SKM-1 treated with dmso at 0.1 percent for 144 hours (cell line): ENCODE data around the gene CCDC167.
"Not testable (repeated sequence)": the region's sequence is repeated elsewhere in the genome, so short reads cannot be mapped to it uniquely, and the experiment has no call there.

Experiments
- DNase-seq: peaks from one replicate; lab custom pipeline; 2025; ENCODE audit not compliant: unreplicated experiment; lab: John Stamatoyannopoulos, UW

The CCDC167 gene

DNA sequence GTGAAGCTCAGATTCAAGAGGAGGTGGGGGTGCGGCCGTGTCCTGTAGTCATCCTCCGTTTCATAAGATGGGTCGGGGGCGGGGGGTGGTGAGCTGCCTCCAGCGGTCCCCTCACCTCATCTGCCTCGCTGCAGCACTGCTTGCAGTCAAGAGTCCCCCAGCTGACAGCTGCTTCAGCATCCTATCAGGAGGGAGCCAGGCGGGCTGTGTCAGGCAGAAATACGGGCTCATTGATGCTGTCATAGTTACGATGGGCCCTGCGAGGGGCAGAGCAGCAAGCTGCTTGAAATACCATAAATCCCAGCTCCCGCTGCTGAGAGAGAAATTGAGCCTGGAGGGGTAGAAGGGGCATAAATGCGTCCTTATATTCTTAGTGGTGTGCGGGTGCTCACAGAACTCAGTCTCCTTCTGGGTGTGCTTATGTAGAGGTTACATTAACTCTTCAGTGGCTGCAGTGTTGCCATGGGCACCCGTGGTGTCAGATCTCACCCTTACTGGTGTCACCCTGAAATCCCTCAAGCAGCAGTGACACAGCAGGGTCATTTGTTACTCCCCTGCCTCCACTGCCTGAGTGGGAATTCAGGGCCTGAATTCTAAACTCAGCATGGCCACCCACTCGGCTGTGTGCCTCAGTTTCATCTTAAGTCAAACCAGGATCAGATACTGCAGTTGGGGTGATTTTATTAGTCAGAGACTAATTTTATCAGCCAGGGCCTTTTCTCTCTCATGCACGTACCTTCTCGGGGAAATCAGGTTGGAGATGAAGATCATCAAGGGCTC lies 21.8 kb downstream of the CCDC167 start:
- no peak for DNase-seq

DNA sequence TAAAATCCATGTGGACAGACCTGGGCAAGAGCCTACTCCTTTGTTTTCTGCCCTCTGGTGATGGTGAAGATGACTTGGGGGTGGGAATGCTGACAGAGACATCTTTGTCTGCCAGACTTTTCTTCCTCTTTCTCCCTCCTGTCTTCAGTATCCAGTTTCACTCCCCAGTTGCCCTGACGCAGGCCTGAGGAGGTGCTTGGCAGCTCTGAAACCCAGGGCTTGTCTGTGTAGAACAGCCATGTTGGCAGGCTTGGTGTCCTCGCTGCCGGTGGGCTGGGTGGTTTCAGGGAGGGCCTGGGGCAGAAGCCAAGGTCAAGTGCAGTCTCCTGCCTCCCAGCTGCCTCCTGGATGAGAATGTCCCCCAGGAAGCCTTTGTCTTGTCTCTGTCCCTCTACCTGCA lies 22.5 kb downstream of the CCDC167 start:
- DNase-seq: no peak

DNA sequence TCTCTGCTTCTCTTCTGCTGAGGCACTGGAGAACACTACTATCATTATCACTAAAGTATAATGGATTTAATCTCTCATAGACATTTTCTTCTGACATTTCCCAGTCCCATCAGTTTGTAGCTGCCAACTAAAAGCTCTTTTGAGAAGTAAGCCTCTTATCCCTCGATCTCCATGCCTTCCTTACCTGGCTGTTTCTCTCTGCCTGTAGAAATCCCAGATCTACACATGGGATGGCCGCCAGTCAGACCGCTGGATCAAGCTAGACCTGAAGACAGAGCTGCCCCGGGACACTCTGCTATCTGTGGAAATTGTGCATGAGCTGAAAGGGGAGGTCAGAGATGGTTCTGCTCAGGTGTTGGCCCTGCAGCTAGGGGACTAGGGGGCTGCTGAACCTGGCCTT lies 25.4 kb downstream of the CCDC167 start:
- no peak for DNase-seq

DNA sequence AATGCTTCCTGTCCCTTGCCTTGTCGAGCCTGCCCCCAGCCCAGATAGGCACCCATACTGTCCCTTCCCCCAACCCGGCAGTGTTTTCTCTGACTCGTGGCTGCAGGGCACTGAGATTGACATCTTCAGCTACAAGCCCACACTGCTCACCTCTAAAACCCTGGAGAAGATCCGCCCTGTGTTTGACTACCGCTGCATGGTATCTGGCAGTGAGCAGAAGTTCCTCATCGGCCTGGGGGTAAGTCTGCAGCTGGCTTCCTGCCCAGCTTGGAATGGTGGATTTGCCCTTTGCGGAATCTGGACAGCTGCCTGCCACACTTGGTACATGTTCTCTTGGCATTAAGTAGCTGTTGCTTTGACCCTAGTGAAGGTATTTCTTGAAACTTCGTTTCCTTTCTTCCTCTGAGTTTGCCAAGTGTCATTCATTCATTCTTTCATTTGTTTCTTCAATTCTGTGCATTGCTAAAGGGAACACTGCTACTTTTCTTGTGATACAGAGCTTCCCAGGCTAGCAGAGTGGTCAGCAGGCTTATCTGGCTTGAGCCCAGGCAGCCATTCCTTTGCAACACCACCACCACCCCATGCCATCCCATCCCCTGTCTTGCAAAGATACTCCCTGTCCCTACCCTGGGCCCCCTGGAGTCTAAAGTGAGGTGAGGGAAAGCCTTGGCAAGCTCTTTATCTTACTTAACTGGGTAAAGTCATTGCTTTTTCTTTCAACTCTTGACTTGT lies 26.2 kb downstream of the CCDC167 start:
- no peak for DNase-seq

DNA sequence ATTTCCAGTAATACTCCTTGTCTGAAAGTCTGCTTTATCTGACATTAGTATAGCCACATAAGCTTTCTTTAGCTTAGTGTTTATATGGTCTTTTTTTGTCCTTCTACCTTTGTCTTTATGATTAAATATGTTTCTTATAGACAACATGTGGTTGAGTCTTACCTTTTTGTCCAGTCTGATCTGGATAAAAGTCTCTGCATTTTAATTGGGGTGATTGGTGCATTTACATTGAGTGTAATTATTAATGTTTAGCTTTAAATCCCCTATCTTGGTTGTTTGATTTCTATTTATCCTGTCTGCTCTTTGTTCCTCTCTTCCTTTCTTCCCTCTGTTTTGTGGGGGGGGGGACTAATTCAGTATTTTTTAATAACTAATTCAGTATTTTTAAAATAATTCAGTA lies 32.0 kb downstream of the CCDC167 start:
- no peak for DNase-seq

DNA sequence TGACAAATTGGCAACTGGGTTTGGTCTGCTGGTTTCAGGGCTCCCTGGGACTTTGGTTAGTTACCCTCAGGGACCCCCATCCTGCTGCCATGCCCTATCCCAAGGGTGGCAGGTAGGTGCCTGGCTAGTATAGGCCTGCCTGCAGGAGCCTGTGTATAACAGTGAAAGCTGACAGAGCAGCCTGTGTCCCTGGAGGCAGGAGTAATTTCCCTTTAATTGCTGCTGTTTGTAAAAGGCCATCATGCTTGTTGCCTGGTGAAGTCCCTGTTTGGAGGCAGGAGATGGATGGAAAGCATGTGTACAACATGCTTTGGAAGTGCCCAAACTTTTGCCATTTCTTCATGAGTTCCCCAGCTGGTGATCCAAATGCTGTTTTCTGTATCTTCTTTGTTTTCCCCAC lies 36.6 kb downstream of the CCDC167 start:
- DNase-seq: no peak

DNA sequence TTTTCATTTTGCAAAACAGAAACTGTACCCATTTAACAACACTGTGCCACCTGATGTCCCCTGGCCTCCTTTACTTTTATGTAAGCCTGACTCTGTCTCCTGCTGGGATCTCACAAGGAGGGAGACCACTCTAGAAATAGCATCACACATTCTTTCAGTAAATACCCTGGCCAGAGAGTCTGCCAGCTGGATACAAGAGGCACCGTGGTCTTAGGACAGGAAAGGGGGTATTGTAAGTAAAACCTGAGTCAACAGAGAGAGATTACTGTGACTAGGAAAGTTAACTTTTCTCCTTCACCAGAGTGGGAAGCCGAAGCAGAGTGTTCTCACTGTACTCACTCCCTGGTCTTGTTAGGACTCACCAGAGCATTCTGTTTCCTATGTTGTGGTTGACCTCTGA lies 38.9 kb downstream of the CCDC167 start:
- DNase-seq: no peak

DNA sequence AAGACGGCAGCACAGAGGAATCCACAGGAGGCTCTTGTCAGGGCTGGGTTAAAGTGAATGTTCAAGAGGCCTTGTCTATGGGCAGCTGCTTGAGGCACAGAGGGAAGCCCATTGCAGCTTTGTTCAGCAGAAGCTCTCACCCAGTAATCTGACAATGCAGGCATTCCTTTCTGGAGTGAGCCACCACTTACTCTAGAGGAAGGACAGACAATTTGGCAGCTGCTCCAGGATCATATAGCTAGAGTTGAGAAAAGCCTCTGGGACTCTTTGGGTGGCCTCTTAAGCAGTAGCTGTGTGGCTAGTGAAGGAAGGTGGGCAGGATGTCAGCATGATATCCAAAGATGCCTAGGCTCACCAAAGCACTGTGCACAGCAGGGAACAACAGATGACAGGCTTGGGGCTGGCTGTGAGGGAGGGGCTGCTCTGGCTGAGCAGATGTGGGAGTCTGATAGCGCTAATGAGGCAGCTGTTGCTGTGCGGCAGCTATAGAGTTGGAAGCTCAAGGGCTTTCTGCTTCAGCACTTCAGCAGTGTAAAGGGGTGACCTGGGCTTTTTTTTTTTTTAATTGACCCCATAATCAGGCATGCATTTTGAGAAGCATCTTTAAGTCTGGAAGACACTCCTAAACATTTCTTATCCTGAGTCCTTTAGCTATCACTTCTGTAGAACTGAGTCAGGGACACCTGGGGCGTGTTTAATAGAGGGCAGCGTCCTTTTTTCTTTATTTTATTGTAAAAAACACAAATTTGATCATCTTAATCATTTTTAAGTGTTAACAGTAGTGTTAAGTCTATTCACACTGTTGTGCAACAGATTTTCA lies 39.5 kb downstream of the CCDC167 start:
- DNase-seq: no peak

DNA sequence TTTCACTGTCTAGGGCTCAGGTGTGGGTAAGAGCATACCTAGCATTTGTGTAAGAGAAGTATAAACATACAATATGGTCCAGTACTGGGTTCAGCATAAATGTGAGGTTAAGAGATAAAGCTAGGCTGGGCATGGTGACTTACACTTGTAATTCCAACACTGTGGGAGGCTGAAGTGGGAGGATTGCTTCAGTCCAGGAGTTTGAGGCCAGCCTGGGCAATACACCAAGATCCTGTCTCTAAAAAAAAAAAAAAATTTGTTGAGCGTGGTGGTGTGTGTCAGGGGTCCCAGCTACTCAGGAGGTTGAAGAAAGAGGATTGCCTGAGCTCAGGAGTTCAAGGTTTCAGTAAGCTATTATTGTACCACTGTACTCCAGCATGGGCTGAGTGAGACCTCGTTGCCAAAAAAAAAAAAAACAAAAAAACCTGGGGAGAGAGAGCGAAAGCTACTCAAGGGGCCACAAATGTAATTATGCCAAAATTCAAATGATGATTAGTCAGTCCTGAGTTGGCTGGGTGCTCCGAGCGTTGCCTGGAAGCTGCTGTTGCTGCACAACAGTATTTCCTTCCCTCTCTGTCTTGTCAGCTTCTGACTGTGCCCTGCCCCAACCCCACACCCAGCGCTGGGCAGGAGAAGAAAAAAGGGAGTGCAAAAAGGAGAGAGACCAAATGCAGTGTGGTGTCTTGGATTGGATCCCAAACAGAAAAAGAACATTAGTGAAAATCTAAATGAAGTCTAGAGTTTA lies 42.7 kb downstream of the CCDC167 start:
- no peak for DNase-seq

DNA sequence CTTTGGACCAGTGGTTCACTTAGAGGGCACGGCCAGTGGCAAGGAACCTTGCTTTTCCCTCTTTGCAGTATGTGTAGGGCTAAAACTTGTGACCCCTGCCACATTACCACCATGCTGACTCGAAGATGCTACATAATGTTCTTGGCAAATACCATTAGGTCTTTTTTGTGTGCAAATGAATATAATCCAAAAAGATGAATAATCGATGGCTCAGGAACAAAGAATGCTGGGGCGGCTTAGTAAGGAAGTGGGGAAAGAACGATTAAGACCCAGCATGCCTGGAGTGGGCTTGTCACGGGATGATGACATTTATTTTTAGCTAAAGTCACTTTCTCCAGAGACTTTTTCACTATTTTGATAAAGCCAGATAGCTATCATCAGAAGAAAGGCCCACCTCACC lies 43.6 kb downstream of the CCDC167 start:
- no peak for DNase-seq

DNA sequence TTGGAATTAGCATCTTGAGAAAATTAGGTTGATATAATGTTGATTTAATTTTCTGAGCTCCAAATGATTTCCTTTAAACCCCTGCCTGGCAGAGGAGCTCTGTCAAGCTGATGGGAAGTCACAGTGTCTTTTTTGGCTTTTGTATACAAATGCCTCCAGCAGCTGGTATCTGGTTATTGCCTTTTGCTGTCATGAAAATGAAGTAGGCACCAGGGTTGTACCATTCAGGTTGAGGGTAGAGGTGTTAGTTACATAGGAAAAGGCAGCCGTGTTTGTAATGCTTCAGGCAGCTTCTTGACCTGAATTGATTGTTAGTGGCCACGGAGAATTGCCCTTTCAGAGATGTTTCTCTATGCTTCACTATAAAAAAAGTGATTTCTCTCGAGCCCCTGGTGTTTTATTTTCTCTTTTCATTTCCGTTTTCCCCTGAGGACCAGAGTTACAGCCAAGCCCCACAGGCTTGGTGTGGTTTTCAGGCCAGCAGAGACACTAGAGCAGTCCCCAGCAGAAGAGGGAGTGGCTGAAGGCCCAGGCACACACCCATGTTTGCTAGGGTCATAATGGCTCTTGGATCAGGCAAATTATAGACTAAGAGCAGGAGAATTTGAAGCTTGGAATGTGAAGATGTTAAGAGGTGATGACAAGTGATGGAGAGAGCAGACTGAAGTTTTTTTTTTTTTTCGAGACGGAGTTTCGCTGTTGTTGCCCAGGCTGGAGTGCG lies 45.1 kb downstream of the CCDC167 start:
- DNase-seq: no peak

DNA sequence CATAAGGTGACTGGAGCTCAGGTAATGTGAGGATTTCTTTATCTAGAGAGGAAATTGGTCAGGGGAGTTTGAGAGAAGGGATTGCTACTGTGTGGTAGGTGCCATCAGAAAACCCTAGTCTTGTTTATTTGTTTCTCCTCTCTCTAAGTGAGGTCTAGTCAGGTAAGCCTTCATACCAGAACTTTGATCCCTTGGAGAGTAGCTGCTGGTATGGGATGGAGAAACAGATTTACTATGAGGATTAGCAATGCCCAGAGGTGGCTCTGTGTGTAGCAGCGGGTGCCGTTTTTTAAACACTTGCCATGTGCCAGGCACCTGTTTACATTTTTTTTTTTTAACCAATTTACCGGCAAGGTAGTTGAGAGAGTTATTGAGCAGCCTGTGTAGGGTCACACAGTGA lies 47.2 kb downstream of the CCDC167 start:
- DNase-seq: no peak

DNA sequence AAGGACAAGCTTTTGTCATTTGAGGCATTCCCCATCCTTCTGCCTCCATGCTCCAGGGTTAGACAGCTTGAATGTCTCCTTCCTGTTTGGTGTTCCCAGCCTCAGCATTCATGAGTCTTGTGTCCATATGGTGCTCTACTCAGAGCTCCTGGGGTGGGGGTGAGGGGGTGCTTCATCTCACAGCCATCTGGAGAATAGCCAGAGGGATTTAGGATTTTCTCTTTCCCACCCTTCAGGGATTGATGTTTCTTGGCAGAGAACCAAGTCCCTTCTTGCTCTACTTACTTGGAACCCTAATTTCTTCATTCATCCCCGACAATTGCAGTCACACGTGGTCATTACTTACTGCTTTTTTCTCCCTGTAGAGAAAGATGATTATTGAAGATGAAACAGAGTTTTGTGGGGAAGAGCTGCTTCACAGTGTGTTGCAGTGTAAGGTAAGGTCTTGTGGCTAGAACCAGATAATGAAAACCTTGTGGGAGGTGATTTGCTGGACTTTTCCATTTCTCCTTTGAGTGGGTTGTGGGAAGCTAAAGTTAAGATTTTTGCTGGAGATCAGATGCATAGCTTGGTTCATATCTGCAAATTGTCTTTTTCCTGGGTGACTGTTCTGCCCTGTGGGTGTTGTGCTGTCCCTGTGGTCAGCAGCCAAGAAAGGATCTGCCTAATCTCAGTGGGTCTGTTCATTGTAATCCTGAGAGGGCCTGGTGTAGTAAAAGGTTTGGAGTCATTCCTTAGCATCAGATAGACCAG lies 48.1 kb downstream of the CCDC167 start:
- DNase-seq: no peak

DNA sequence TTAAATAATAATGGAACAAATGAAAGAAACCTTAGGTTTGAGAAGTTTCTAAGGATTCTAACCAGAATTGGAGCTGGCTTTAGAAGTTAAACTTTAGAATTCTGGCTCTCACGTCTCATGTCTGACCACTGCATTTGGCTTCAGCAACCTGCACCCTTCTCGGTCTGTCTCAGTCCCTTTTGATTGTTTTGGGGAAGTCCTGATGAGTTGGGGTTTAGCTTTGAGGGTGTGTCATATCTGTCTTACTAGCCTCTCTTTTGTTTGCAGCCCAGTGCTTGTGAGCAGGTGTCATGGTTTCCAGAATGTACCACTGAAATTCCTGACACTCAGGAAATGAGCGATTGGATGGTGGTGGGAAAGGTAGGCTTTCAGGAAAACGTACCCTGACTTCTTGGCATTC lies 49.7 kb downstream of the CCDC167 start:
- no peak for DNase-seq

DNA sequence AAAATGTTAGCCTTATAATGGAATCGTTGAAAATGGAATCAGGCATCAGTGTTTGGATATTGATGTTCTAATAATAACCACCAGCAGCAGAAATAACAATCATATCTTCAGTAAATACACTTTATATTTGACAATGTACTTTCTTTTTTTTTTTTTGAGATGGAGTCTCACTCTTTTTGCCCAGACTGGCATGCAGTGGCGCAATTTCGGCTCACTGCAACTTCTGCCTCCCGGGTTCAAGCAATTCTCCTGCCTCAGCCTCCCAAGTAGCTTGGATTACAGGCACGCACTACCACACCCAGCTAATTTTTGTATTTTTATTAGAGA lies 56.5 kb downstream of the CCDC167 start:
- DNase-seq: not testable (repeated sequence)

DNA sequence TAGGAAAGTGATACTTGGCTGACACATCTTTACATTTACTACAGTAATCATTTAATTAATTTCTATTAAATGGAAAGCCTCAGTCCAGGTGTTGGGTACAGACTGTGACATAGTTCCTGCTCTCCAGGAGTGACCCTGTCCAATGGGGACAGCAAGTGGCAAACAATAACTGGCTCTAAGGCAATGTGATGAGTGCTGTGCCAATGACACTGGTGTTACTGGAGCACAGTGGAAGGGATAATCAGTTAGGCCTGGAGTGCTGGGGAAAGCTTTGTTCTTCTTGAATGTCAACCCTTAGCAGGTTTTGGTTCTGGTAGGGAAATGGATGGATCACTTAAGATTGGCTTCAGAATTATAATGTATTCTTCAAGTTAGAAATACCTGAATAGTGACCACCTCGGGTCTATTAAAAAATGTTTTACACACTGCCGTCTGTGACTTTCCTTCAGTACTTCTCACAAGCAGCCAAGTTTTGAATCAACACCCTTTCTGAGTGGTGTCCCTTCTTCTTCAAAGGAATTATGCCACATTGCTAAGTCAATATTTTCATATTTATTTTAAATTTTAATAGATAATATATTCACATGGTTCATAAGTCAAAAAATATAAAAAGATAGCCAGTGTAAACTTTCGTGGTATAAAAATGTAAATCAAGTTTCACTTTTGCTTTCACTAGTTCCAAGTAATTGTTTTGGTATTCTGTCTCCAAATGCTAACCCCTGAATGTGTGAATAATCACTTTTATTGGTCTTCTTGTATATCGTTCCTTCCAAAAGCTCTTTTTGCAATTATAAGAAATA lies 57.1 kb downstream of the CCDC167 start:
- no peak for DNase-seq

DNA sequence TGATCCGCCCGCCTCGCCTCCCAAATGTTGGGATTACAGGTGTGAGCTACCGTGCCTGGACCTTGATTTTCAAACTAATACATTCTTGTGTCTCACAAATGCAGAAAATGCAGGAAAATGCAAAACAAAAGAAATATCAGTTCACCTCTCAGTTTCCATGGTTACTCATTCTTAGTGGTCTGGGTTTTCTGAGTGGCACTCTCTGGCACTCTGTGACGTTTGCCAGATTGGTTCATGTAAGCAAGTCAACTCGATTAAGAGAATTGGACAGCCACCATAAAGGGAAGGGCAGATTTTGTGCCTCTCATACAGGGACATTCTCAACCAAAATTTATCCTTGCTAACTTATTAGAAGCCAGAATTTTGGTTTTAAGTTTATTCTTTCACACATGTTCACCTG lies 58.0 kb downstream of the CCDC167 start:
- no peak for DNase-seq

DNA sequence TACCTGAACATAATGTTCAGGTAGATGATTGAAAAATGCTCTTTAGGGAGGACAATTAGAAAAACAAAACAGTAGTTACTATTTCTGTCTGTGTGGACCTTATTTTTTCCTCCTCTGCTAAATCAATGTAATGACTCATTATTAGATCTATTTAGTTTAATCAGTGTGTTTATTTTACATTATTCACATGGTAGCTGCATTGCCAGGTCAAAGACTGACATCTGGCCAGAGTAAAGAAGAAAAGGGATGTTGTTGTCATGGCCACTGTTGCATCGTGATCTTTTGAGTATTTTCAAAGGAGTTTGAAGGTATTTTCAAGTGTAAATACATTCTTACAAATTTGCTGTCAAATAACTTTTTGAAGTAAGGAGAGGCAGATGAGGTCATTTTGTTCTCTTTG lies 60.8 kb downstream of the CCDC167 start:
- DNase-seq: no peak

DNA sequence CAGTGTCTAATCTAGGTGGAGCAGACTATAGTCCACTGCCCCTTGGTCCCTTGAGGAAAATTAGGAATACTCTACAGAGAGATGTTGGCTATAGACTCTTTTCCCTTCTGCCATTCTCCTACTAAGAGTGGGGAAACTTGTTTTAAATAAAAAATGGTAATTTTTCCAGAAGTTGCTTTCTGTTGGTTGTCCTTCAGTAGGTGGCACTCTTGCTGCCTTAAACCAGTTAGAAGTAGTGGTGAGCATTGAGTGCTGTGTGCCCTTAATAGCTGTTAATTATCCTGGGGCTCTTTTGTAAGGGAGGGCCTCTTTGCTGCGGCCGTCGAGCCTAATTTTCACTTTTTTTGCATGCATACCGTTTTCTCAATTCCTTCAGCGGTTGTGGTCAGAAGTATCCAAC lies 63.9 kb downstream of the CCDC167 start:
- no peak for DNase-seq
